Measurements from ENCODE around the gene HHEX.
"Not testable (repeated sequence)": the region's sequence is repeated elsewhere in the genome, so short reads cannot be mapped to it uniquely, and the experiment has no call there.

The HHEX gene

GRCh38 chr10:92689663-92690210 is at the start of gene HHEX:
Gene HHEX, plus strand, starts transcription at chr10:92689955. Its CDS starts 32 bp downstream, at chr10:92689987.
- DNase-seq, result peak; percentile 48

- DNase-seq, result no peak
Observed at GRCh38 chr10:92640107-92640506, 49.6 kb upstream of the HHEX start.

GRCh38 chr10:92641492-92641891 is 48.3 kb upstream of the HHEX start:
- DNase-seq, result no peak

GRCh38 chr10:92644921-92645320 is 44.8 kb upstream of the HHEX start:
- DNase-seq, result no peak

GRCh38 chr10:92650864-92651263 is 38.9 kb upstream of the HHEX start:
- DNase-seq, result not testable (repeated sequence)

- DNase-seq, result no peak
Observed at GRCh38 chr10:92655426-92655825, 34.3 kb upstream of the HHEX start.

GRCh38 chr10:92656266-92656961 is 33.3 kb upstream of the HHEX start:
- DNase-seq, result no peak

- DNase-seq, result no peak
Observed at GRCh38 chr10:92657024-92657423, 32.7 kb upstream of the HHEX start.

GRCh38 chr10:92662848-92663247 is 26.9 kb upstream of the HHEX start:
- DNase-seq, result no peak

GRCh38 chr10:92664322-92664721 is 25.4 kb upstream of the HHEX start:
- no peak for DNase-seq

GRCh38 chr10:92667078-92667477 is 22.7 kb upstream of the HHEX start:
- no peak for DNase-seq

GRCh38 chr10:92677708-92678107 is 12.0 kb upstream of the HHEX start:
- no peak for DNase-seq

GRCh38 chr10:92678206-92678605 is 11.5 kb upstream of the HHEX start:
- no peak for DNase-seq

GRCh38 chr10:92681306-92681834 is 8.4 kb upstream of the HHEX start:
- no peak for DNase-seq

GRCh38 chr10:92688573-92688926 is 1.2 kb upstream of the HHEX start:
- no peak for DNase-seq

GRCh38 chr10:92688927-92689662 is 660 bp upstream of the HHEX start:
- peak; percentile 26 for DNase-seq

- DNase-seq, result peak; percentile 77
Observed at GRCh38 chr10:92690211-92690914, 608 bp downstream of the HHEX start.

GRCh38 chr10:92690915-92691590 is 1.3 kb downstream of the HHEX start:
- DNase-seq, result no peak

- peak; percentile 24 for DNase-seq
Observed at GRCh38 chr10:92691591-92692079, 1.9 kb downstream of the HHEX start.

- DNase-seq, result no peak
Observed at GRCh38 chr10:92692080-92692671, 2.4 kb downstream of the HHEX start.

- no peak for DNase-seq
Observed at GRCh38 chr10:92692697-92693533, 3.2 kb downstream of the HHEX start.

Measured in stimulated activated CD4-positive, alpha-beta T cell treated with anti-CD3 and anti-CD28 coated beads, Interleukin-15, amount 100 ng/mL, for 24 hours (primary cell).